IMR-90 (cell line): ENCODE results near the gene FADS2. TPM values are rescaled to one million over a fixed set of nuclear protein-coding genes. Genes with fewer than 3 reads are reported as not detected.

ENCODE experiments used
- ATAC-seq: fragments of 200-7000 bp; cut with Tn5 transposase; 2 replicates; pipeline ENCODE4 v1.9.1; 2020; ENCODE audit warnings: low read depth, mild to moderate bottlenecking, moderate library complexity
- BruUV-seq: library from RNA; stranded (reverse); fragments of 400-500 nt; replicated peaks from 2 replicates; lab custom pipeline; 2021; lab: Mats Ljungman, UMichigan
- CTCF ChIA-PET: fragments of 300-600 bp; formaldehyde crosslinking; extraction: SDS; loops from one replicate; lab custom pipeline; 2021; ENCODE audit warnings: antibody characterized with exemption; lab: Yijun Ruan, JAX
- POLR2A ChIA-PET: fragments of 300-600 bp; sonication (Branson Sonifier 250); formaldehyde crosslinking; loops from one replicate; lab custom pipeline; 2022; ENCODE audit warnings: antibody characterized with exemption; ENCODE audit not compliant: unreplicated experiment; lab: Charles Lee
- DNase-seq: peaks from one replicate; pipeline ENCODE4 v3.0.0; 2013
- H2AFZ ChIP-seq: replicated peaks from 2 replicates; pipeline ENCODE3; 2013; ENCODE audit warnings: low read length, mild to moderate bottlenecking; ENCODE audit not compliant: poor library complexity
- H2AK5ac ChIP-seq: 2 replicates; pipeline ENCODE4 v1.6.1; 2013; ENCODE audit warnings: low read depth, low read length, inconsistent platforms
- H2AK9ac ChIP-seq: replicated peaks from 2 replicates; pipeline ENCODE3; 2013; ENCODE audit warnings: mild to moderate bottlenecking, low read depth, low read length, moderate library complexity; ENCODE audit not compliant: poor library complexity
- H2BK120ac ChIP-seq: 2 replicates; pipeline ENCODE4 v1.6.1; 2013; ENCODE audit warnings: low read depth, low read length, inconsistent platforms
- H2BK15ac ChIP-seq: 3 replicates; pipeline ENCODE4 v1.6.1; 2013; ENCODE audit warnings: low read depth, low read length, inconsistent platforms
- H2BK20ac ChIP-seq: 2 replicates; pipeline ENCODE4 v1.6.1; 2013; ENCODE audit warnings: low read depth, mild to moderate bottlenecking, inconsistent platforms, low read length, moderate library complexity
- H2BK5ac ChIP-seq: 2 replicates; pipeline ENCODE4 v1.6.1; 2013; ENCODE audit warnings: mild to moderate bottlenecking, low read depth, low read length, inconsistent platforms; ENCODE audit not compliant: poor library complexity, severe bottlenecking
- H3K14ac ChIP-seq: replicated peaks from 2 replicates; pipeline ENCODE4 v1.6.1; 2013; ENCODE audit warnings: low read depth, low read length, inconsistent platforms
- H3K18ac ChIP-seq: 2 replicates; pipeline ENCODE4 v1.6.1; 2013; ENCODE audit warnings: low read depth, low read length, control low read depth
- H3K23ac ChIP-seq: 2 replicates; pipeline ENCODE4 v1.6.1; 2013; ENCODE audit warnings: low read depth, low read length, inconsistent platforms
- H3K27ac ChIP-seq: 2 replicates; pipeline ENCODE4 v1.5.1; 2013; ENCODE audit warnings: mild to moderate bottlenecking, control low read depth, low read length; ENCODE audit not compliant: insufficient read depth
- H3K27me3 ChIP-seq: 2 replicates; pipeline ENCODE4 v1.6.1; 2013; ENCODE audit warnings: low read length; ENCODE audit not compliant: control insufficient read depth, insufficient read depth
- H3K36me3 ChIP-seq: 2 replicates; pipeline ENCODE4 v1.6.1; 2013; ENCODE audit warnings: low read length, mixed read lengths; ENCODE audit not compliant: control insufficient read depth, insufficient read depth
- H3K4ac ChIP-seq: 2 replicates; pipeline ENCODE4 v1.6.1; 2013; ENCODE audit warnings: low read depth, low read length, inconsistent platforms
- H3K4me1 ChIP-seq: 2 replicates; pipeline ENCODE4 v1.6.1; 2013; ENCODE audit warnings: low read length, mixed read lengths; ENCODE audit not compliant: control insufficient read depth, insufficient read depth
- H3K4me2 ChIP-seq: 2 replicates; pipeline ENCODE4 v1.6.1; 2013; ENCODE audit warnings: low read depth, mild to moderate bottlenecking, control low read depth, low read length, moderate library complexity
- H3K4me3 ChIP-seq: 2 replicates; pipeline ENCODE4 v1.5.1; 2013; ENCODE audit warnings: low read depth, mild to moderate bottlenecking, control low read depth, low read length, moderate library complexity; ENCODE audit not compliant: insufficient read depth
- H3K56ac ChIP-seq: 2 replicates; pipeline ENCODE4 v1.6.1; 2013; ENCODE audit warnings: low read length, inconsistent platforms; ENCODE audit not compliant: insufficient read depth; ENCODE audit errors: extremely low read depth
- H3K79me1 ChIP-seq, 2 experiments: 2 replicates each; pipeline ENCODE4 v1.6.1; 2013; ENCODE audit warnings: low read length in 2 of 2, inconsistent platforms in 1 of 2, low read depth in 1 of 2
- H3K9ac ChIP-seq: 2 replicates; pipeline ENCODE4 v1.6.1; 2013; ENCODE audit warnings: low read depth, low read length, control low read depth
- H3K9me1 ChIP-seq: 2 replicates; pipeline ENCODE4 v1.6.1; 2013; ENCODE audit warnings: low read length, inconsistent platforms; ENCODE audit not compliant: insufficient read depth
- H3K9me3 ChIP-seq: 2 replicates; pipeline ENCODE4 v1.6.1; 2013; ENCODE audit warnings: low read length; ENCODE audit not compliant: control insufficient read depth, insufficient read depth
- H4K20me1 ChIP-seq: 2 replicates; pipeline ENCODE4 v1.6.1; 2013; ENCODE audit warnings: low read length, inconsistent platforms; ENCODE audit not compliant: insufficient read depth
- H4K5ac ChIP-seq: 2 replicates; pipeline ENCODE4 v1.6.1; 2013; ENCODE audit warnings: mild to moderate bottlenecking, low read depth, low read length, control low read depth
- H4K8ac ChIP-seq, 2 experiments: 2 replicates each; pipeline ENCODE4 v1.6.1; 2013; ENCODE audit warnings: low read depth in 2 of 2, low read length in 2 of 2, control low read depth in 1 of 2, inconsistent platforms in 1 of 2
- H4K91ac ChIP-seq: 2 replicates; pipeline ENCODE4 v1.6.1; 2013; ENCODE audit warnings: low read depth, low read length, inconsistent platforms; ENCODE audit not compliant: insufficient read depth
- BHLHE40 ChIP-seq: fragments of 150-350 bp; IDR thresholded peaks from 2 replicates; pipeline ENCODE4 v1.6.1; 2016; ENCODE audit warnings: mild to moderate bottlenecking, low read depth, low read length
- FOS ChIP-seq: fragments of 150-350 bp; IDR thresholded peaks from 2 replicates; pipeline ENCODE4 v1.6.1; 2016; ENCODE audit warnings: low read depth, low read length
- SMC3 ChIP-seq: fragments of 150-350 bp; IDR thresholded peaks from 2 replicates; pipeline ENCODE4 v1.6.1; 2016; ENCODE audit warnings: low read depth, mild to moderate bottlenecking, antibody characterized with exemption, low read length, moderate library complexity
- WGBS, 2 experiments: methylation state at CpG; one replicate each; pipeline versions ENCODE4 v1.1.5 to v1.1.7; 2013; ENCODE audit warnings: missing lambda C conversion rate in 2 of 2; ENCODE audit not compliant: insufficient read length in 1 of 2; ENCODE audit errors: extremely low coverage in 2 of 2; 5-methylcytosine and 5-hydroxymethylcytosine counted together
- dilution Hi-C: fragments of 300-500 bp; cut with HindIII; formaldehyde crosslinking; loops from one replicate; pipeline ENCODE4 v1.14.3; 2018; ENCODE audit warnings: low sequenced_read_pairs; ENCODE audit not compliant: unreplicated experiment
- in situ Hi-C: fragments of 300-500 bp; cut with MboI; formaldehyde crosslinking; loops from 3 replicates; pipeline ENCODE4 v1.14.3; 2019; ENCODE audit warnings: low sequenced_read_pairs, inconsistent platforms, mixed read lengths
- intact Hi-C: fragments of 100-400 bp; cut with micrococcal nuclease; formaldehyde crosslinking; loops from 2 replicates; pipeline ENCODE4 v1.10.0; 2022
- polyA plus RNA-seq, 3 experiments: library from polyadenylated mRNA; depleted of rRNA; stranded (reverse); fragments of >200 nt; gene quantifications; 2 replicates each; pipeline ENCODE4 v1.2.3, GENCODE V29; 2012; ENCODE audit warnings: low replicate concordance in 1 of 3
- total RNA-seq: library from RNA; depleted of rRNA; stranded (reverse); fragments of >200 nt; gene quantifications from 2 replicates; pipeline ENCODE4 v1.2.3, GENCODE V29; 2012

Gene FADS2
- total and polyA plus RNA-seq, 2 of the 4 experiments (the other 2 are of a cell fraction): 33.3 to 88.4 TPM

DNA sequence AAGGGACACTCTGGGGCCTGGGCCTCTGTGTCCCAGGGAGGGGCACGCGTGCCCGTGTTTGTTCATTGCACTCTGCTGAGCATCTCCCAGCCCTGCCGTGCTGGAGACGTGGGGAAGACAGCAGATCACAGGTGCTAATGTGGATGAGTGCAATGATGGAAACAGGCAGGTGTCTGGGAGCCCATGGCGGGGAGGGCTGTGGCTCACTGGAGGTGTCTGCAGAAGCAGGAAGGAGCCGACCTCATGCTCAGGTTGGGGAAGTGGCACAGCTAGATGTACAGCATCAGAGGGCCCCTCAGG is 43.6 kb upstream of the FADS2 start:
- H2AFZ ChIP-seq: no peak overlapping the region
- POLR2A ChIA-PET: no interaction called here
- intact Hi-C loops: no loop called here
- H3K4ac ChIP-seq: no peak overlapping the region
- H3K56ac ChIP-seq: no peak overlapping the region
- H3K79me1 ChIP-seq: peaks cover 7 to 15% of the 10 kb centered on the region in 2 experiments; a peak in 3 of 4 replicates
- no peak overlapping the region for H3K4me3 ChIP-seq
- CTCF ChIA-PET: interaction anchor here (0.6 kb wide), 1 partner anchor 148 kb away, joined by 6 read pairs; no protein-coding TSS in a partner anchor
- 70% methylated on average over 2 of the region's 7 CpGs; no CpG with 5 or more reads in 1 of the 2 experiments for WGBS, 2 experiments
- no peak overlapping the region for H4K91ac ChIP-seq
- dilution Hi-C loops: no loop called here
- H3K4me2 ChIP-seq: no peak overlapping the region
- no peaks in the 10 kb centered on the region for H3K9me3 ChIP-seq
- no peak overlapping the region for H4K8ac ChIP-seq
- H4K5ac ChIP-seq: no peak overlapping the region
- no peak overlapping the region for H3K9ac ChIP-seq
- H3K9me1 ChIP-seq: no peaks in the 10 kb centered on the region; the same call in 1 of the 2 replicates
- no peak overlapping the region for H2BK5ac ChIP-seq
- no peak overlapping the region for H3K18ac ChIP-seq
- peaks cover 54% of the 10 kb centered on the region for H3K36me3 ChIP-seq
- no peak overlapping the region for H3K23ac ChIP-seq
- H2AK9ac ChIP-seq: no peak overlapping the region
- no peak overlapping the region for H3K27ac ChIP-seq
- no peak for DNase-seq
- ATAC-seq: no peak
- TF ChIP-seq FOS (no peak), SMC3 (no peak), BHLHE40 (no peak)
- peaks cover 3% of the 10 kb centered on the region; the same call in 1 of the 2 replicates for H3K4me1 ChIP-seq
- no peak overlapping the region for H2BK120ac ChIP-seq
- H2BK15ac ChIP-seq: no peak overlapping the region
- no peak overlapping the region for H2AK5ac ChIP-seq
- H3K27me3 ChIP-seq: no peaks in the 10 kb centered on the region
- peaks cover 6% of the 10 kb centered on the region; the same call in 1 of the 2 replicates for H4K20me1 ChIP-seq
- no peak overlapping the region for H3K14ac ChIP-seq
- H2BK20ac ChIP-seq: no peak overlapping the region
- in situ Hi-C loops: no loop called here
- BruUV-seq: no TSS peak
